ENCODE data around the gene CALCOCO1.

GRCh38 chr12:53755893-53756292 lies 28.6 kb upstream of the CALCOCO1 start:
- TF ChIP-seq POLR2AphosphoS5 (IDR thresholded peaks at IDR 0.05) (no peak), CTCF (IDR thresholded peaks at IDR 0.05) (no peak), EP300 (IDR thresholded peaks at IDR 0.05) (no peak), POLR2A (IDR thresholded peaks at IDR 0.05) (no peak)

All from sigmoid colon (tissue), 4 donors.